Smooth muscle cell (in vitro differentiated cells): Measurements from ENCODE around the gene ITGA1. TPM values are rescaled to one million over a fixed set of nuclear protein-coding genes. Genes with fewer than 3 reads are reported as not detected.

ENCODE experiments used
- DNase-seq: peaks from one replicate; lab custom pipeline; 2025; ENCODE audit not compliant: unreplicated experiment; lab: John Stamatoyannopoulos, UW
- H2AFZ ChIP-seq: fragments of 200-600 bp; sonication (generic); 2 replicates; pipeline ENCODE4 v1.6.0; 2016; ENCODE audit warnings: antibody characterized with exemption, low read depth, mild to moderate bottlenecking
- H3F3A ChIP-seq: fragments of 200-600 bp; sonication (generic); 2 replicates; pipeline ENCODE4 v1.6.0; 2017; ENCODE audit warnings: antibody characterized with exemption, low read depth
- H3K27ac ChIP-seq: fragments of 200-600 bp; sonication (generic); 2 replicates; pipeline ENCODE4 v1.5.1; 2016; ENCODE audit warnings: low read depth, mild to moderate bottlenecking
- H3K27me3 ChIP-seq: fragments of 200-600 bp; sonication (generic); 2 replicates; pipeline ENCODE4 v1.6.1; 2016; ENCODE audit warnings: low read depth, mild to moderate bottlenecking
- H3K36me3 ChIP-seq: fragments of 200-600 bp; sonication (generic); 2 replicates; pipeline ENCODE4 v1.5.1; 2016; ENCODE audit warnings: low read depth
- H3K4me1 ChIP-seq: fragments of 200-600 bp; sonication (generic); 2 replicates; pipeline ENCODE4 v1.5.1; 2016; ENCODE audit warnings: low read depth
- H3K4me2 ChIP-seq: fragments of 200-600 bp; sonication (generic); 2 replicates; pipeline ENCODE4 v1.6.0; 2016; ENCODE audit warnings: mild to moderate bottlenecking
- H3K4me3 ChIP-seq: fragments of 200-600 bp; sonication (generic); 2 replicates; pipeline ENCODE4 v1.5.1; 2016; ENCODE audit warnings: mild to moderate bottlenecking
- H3K79me2 ChIP-seq: fragments of 200-600 bp; sonication (generic); 2 replicates; pipeline ENCODE4 v1.6.0; 2016; ENCODE audit warnings: low read depth, mild to moderate bottlenecking
- H3K9ac ChIP-seq: fragments of 200-600 bp; sonication (generic); 2 replicates; pipeline ENCODE4 v1.6.0; 2016; ENCODE audit warnings: low read depth
- H3K9me3 ChIP-seq: fragments of 200-600 bp; sonication (generic); replicated peaks from 2 replicates; pipeline ENCODE4 v1.5.1; 2016; ENCODE audit warnings: low read depth
- H4K20me1 ChIP-seq: fragments of 200-600 bp; sonication (generic); 2 replicates; pipeline ENCODE4 v1.6.0; 2016; ENCODE audit warnings: low read depth
- CTCF ChIP-seq: fragments of 200-600 bp; sonication (generic); IDR thresholded peaks from 2 replicates; pipeline ENCODE4 v1.5.1; 2017; ENCODE audit warnings: borderline replicate concordance, mild to moderate bottlenecking, antibody characterized with exemption; ENCODE audit not compliant: insufficient read depth, poor library complexity, severe bottlenecking
- WGBS: methylation state at CpG from one replicate; pipeline ENCODE4 v1.1.7; 2016; ENCODE audit warnings: low lambda C conversion rate; 5-methylcytosine and 5-hydroxymethylcytosine counted together
- polyA plus RNA-seq: library from polyadenylated mRNA; unstranded; fragments of >200 nt; fragmentation: Nextera tagmentation; extraction: Ambion mirVana; gene quantifications from 2 replicates; pipeline ENCODE4 v1.2.1, GENCODE V29; 2016
- total RNA-seq: library from RNA; depleted of rRNA; stranded (reverse); fragments of >200 nt; gene quantifications from 2 replicates; pipeline ENCODE4 v1.2.3, GENCODE V29; 2014

Gene ITGA1
- total and polyA plus RNA-seq, 2 experiments from 2014 or later: 85.2 to 250 TPM

- peak overlapping the region; percentile 29 for H3K9ac ChIP-seq
- no peaks in the 10 kb centered on the region for H3K27me3 ChIP-seq
- no peaks in the 10 kb centered on the region for H3K36me3 ChIP-seq
- H3K27ac ChIP-seq: peak overlapping the region; percentile 94
- H4K20me1 ChIP-seq: peaks cover 34% of the 10 kb centered on the region
- no peak for TF ChIP-seq CTCF
- no peak for DNase-seq
- H3K79me2 ChIP-seq: peaks cover 86% of the 10 kb centered on the region
- H3K4me1 ChIP-seq: peaks cover 19% of the 10 kb centered on the region
- H3F3A ChIP-seq: peaks cover 15% of the 10 kb centered on the region
- WGBS: 0% methylated on average over 1 of the region's 1 CpG
- no peak overlapping the region for H3K4me3 ChIP-seq
- H3K4me2 ChIP-seq: peak overlapping the region; percentile 65
- no peak overlapping the region for H2AFZ ChIP-seq
- no peaks in the 10 kb centered on the region for H3K9me3 ChIP-seq
Measured at GRCh38 chr5:52810426-52810825, 22.7 kb downstream of the ITGA1 start.

- Histone ChIP-seq H2AFZ (no peak overlapping the region), H3K9me3 (no peaks in the 10 kb centered on the region), H3K27me3 (no peaks in the 10 kb centered on the region), H3F3A (peaks cover 15% of the 10 kb centered on the region), H3K4me2 (peak overlapping the region; percentile 20), H3K9ac (no peak overlapping the region), H3K27ac (peak overlapping the region; percentile 94), H3K36me3 (no peaks in the 10 kb centered on the region), H3K4me1 (peaks cover 19% of the 10 kb centered on the region), H3K4me3 (no peak overlapping the region), H4K20me1 (peaks cover 26% of the 10 kb centered on the region), H3K79me2 (peaks cover 86% of the 10 kb centered on the region)
- no peak for DNase-seq
- no peak for TF ChIP-seq CTCF
- 54% methylated on average over 3 of the region's 3 CpGs for WGBS
Measured at GRCh38 chr5:52811067-52811749, 23.5 kb downstream of the ITGA1 start.

- H3K9me3 ChIP-seq: no peaks in the 10 kb centered on the region
- H3K4me1 ChIP-seq: peaks cover 9% of the 10 kb centered on the region
- H3K4me2 ChIP-seq: no peak overlapping the region
- no peak for DNase-seq
- H3K9ac ChIP-seq: no peak overlapping the region
- WGBS: 72% methylated on average over 4 of the region's 4 CpGs
- peaks cover 5% of the 10 kb centered on the region for H3F3A ChIP-seq
- peaks cover 15% of the 10 kb centered on the region for H4K20me1 ChIP-seq
- no peaks in the 10 kb centered on the region for H3K36me3 ChIP-seq
- TF ChIP-seq CTCF: no peak
- H3K4me3 ChIP-seq: no peak overlapping the region
- peak overlapping the region; percentile 12 for H3K27ac ChIP-seq
- no peaks in the 10 kb centered on the region for H3K27me3 ChIP-seq
- no peak overlapping the region for H2AFZ ChIP-seq
- peaks cover 87% of the 10 kb centered on the region for H3K79me2 ChIP-seq
Measured at GRCh38 chr5:52814352-52815148, 26.8 kb downstream of the ITGA1 start.
